HG03521 (cell line): Measurements from ENCODE around the gene ICAM4.

Experiments
- ATAC-seq: cut with Tn5 transposase; IDR thresholded peaks from one replicate; pipeline ENCODE4 v1.9.1; 2021; ENCODE audit warnings: mild to moderate bottlenecking, moderate library complexity; ENCODE audit not compliant: unreplicated experiment

The ICAM4 gene

GRCh38 chr19:10290357-10290875 is 3.7 kb downstream of the ICAM4 start:
- no peak for ATAC-seq

- no peak for ATAC-seq
Measured at GRCh38 chr19:10290876-10291553, 4.3 kb downstream of the ICAM4 start.

GRCh38 chr19:10291554-10292205 is 4.9 kb downstream of the ICAM4 start:
- ATAC-seq: no peak

- ATAC-seq: peak; percentile 53
Measured at GRCh38 chr19:10292206-10292788, 5.5 kb downstream of the ICAM4 start.

GRCh38 chr19:10292789-10293636 is 6.3 kb downstream of the ICAM4 start:
- ATAC-seq: no peak

GRCh38 chr19:10293637-10294367 is 7.0 kb downstream of the ICAM4 start:
- no peak for ATAC-seq

- no peak for ATAC-seq
Measured at GRCh38 chr19:10294368-10294697, 7.6 kb downstream of the ICAM4 start.

- ATAC-seq: peak; percentile 41
Measured at GRCh38 chr19:10295305-10295846, 8.6 kb downstream of the ICAM4 start.

GRCh38 chr19:10295847-10296591 is 9.3 kb downstream of the ICAM4 start:
- ATAC-seq: no peak

- no peak for ATAC-seq
Measured at GRCh38 chr19:10299545-10300458, 13.0 kb downstream of the ICAM4 start.

GRCh38 chr19:10305139-10305806 is 18.5 kb downstream of the ICAM4 start:
- ATAC-seq: no peak

GRCh38 chr19:10306327-10306726 is 19.6 kb downstream of the ICAM4 start:
- ATAC-seq: no peak

GRCh38 chr19:10309423-10309822 is 22.7 kb downstream of the ICAM4 start, which contains the start of gene ZGLP1:
Gene ZGLP1 (minus strand): TSS chr19:10309815.
- no peak for ATAC-seq

GRCh38 chr19:10315335-10316214 is 28.8 kb downstream of the ICAM4 start, which contains the start of gene FDX2:
Gene FDX2 (minus strand): TSS chr19:10316015. CDS start chr19:10315996, 19 bp downstream.
- no peak for ATAC-seq

GRCh38 chr19:10316229-10317044 is 29.7 kb downstream of the ICAM4 start:
- ATAC-seq: no peak
